GM12874 (cell line): ENCODE data around the gene NDUFS7.

Experiments
- CTCF ChIP-seq: IDR thresholded peaks from 2 replicates; pipeline ENCODE4 v1.5.1; 2011; ENCODE audit warnings: low read depth, mild to moderate bottlenecking, control low read depth, low read length, moderate library complexity; ENCODE audit not compliant: insufficient read depth

The NDUFS7 gene

GRCh38 chr19:1361601-1362386 is 21.9 kb upstream of the NDUFS7 start:
- TF ChIP-seq CTCF: no peak

GRCh38 chr19:1362387-1363257 is 21.1 kb upstream of the NDUFS7 start:
- TF ChIP-seq CTCF: no peak

- TF ChIP-seq CTCF: no peak
These were observed 20.1 kb upstream of the NDUFS7 start for GRCh38 chr19:1363599-1363998.

GRCh38 chr19:1364070-1364704 is 19.5 kb upstream of the NDUFS7 start:
- peak; percentile 15; the same call in 1 of the 2 replicates for TF ChIP-seq CTCF

DNA sequence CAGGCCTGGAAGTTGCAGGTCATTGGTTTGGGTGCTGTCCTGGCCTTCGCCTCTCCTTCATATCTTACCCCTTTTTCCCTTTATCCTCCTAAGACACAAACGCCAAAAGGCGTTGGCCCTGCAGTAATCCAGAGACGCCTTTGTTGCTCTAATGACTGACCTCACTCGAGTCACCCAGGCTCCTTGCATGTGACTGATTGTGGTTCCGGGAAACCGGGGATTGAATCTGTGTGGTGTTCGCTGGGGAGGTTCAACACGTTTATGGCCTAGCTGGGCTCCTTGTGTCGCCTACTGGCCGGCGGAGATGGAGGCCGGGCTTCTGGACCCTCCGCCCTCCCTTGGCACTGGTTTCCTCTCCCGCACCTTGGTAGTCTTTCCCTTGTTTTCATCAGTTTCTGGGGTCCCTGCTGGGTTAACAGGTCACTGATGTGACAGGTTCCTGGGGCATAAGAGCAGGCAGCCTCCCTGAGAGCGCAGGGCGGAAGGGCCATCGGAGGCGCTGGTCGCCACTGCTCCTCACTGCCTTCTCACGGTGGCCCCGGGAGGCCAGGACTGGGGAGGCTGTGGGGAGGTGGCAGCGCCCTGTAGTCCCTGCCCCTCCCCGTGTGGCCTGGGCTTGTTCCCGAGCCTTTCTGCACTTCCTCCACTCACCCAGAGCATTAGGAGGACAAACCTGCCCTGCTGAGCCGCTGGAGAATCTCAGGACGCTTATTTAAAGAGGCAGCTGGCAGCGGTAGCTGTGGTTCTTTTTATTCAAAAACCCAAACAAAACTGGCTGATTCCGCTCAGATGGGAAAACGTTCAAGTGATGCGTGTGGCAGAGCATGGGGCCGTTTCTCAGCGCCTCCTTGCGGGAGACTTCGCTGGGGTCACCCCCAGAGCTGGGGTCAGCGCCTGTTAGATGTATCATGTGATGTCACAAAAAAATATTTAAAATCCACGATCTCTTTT is 18.1 kb upstream of the NDUFS7 start:
- TF ChIP-seq CTCF: no peak

GRCh38 chr19:1366296-1366695 is 17.4 kb upstream of the NDUFS7 start:
- no peak for TF ChIP-seq CTCF
